AG04449 (cell line): ENCODE data around the gene SCFD2.

Source experiments
- CTCF ChIA-PET: fragments of 350-600 bp; formaldehyde crosslinking; extraction: SDS; loops from one replicate; lab custom pipeline; 2021; ENCODE audit warnings: antibody characterized with exemption; lab: Yijun Ruan, JAX
- POLR2A ChIA-PET: fragments of 400-600, 350-600 bp; formaldehyde crosslinking; extraction: SDS; loops from one replicate; lab custom pipeline; 2020; ENCODE audit warnings: antibody characterized with exemption, inconsistent platforms; lab: Yijun Ruan, JAX
- DNase-seq: peaks from one replicate; pipeline ENCODE4 v3.0.0-alpha.2; 2010; ENCODE audit warnings: low read depth, low spot score
- H3K4me3 ChIP-seq: 2 replicates; pipeline ENCODE4 v1.5.1; 2011; ENCODE audit warnings: low read depth, mild to moderate bottlenecking, control low read depth, low read length
- TF ChIP-seq, protein P1 (sequence below): IDR thresholded peaks from one replicate; pipeline ENCODE4 v1.5.1; 2011; ENCODE audit warnings: mild to moderate bottlenecking, moderate library complexity, low read length, control low read depth, inconsistent platforms; ENCODE audit not compliant: insufficient read depth; ENCODE audit errors: missing control alignments

The SCFD2 gene

DNA sequence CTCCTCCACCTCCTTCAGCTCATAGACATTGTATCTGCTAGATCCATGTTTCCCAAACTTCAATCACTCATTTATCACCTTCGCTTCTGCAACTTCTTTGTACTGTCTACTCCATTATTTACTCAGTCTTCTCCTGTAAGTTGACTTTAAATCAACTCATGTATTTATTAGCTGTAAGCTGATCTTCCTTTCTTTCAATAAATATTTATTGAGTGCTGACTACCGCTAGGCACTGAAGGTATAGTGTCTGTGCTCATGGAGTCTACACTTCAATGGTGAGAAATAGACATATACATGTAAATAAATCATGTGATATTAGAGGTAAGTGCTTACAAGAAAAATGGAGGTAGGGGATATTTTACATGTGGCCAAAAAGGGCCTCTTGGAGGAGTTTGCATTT, 429.1 kb downstream of the SCFD2 start:
- CTCF ChIA-PET = no interaction called here
- POLR2A ChIA-PET = no interaction called here
- TF ChIP-seq, protein P1, sequence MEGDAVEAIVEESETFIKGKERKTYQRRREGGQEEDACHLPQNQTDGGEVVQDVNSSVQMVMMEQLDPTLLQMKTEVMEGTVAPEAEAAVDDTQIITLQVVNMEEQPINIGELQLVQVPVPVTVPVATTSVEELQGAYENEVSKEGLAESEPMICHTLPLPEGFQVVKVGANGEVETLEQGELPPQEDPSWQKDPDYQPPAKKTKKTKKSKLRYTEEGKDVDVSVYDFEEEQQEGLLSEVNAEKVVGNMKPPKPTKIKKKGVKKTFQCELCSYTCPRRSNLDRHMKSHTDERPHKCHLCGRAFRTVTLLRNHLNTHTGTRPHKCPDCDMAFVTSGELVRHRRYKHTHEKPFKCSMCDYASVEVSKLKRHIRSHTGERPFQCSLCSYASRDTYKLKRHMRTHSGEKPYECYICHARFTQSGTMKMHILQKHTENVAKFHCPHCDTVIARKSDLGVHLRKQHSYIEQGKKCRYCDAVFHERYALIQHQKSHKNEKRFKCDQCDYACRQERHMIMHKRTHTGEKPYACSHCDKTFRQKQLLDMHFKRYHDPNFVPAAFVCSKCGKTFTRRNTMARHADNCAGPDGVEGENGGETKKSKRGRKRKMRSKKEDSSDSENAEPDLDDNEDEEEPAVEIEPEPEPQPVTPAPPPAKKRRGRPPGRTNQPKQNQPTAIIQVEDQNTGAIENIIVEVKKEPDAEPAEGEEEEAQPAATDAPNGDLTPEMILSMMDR = no peak

DNA sequence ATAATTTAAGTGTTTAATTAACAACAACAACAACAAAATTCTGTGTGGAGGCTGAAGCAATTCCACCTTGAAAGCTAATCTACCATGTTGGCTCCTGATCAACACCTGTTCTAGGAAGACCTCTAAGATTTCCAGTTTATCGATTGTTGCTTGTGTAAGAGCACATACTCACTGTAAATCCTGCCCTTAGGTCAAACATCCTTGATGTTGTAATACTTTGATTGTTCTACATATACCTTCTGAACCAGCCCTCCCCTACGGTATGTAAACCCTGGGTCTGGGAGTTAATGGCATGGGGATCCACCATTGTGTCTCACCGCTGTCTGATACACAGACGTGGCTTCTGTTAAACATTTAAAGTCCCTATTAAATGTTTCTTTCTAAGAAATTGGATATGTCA, 430.5 kb downstream of the SCFD2 start:
- CTCF ChIA-PET = no interaction called here
- no peak for DNase-seq
- POLR2A ChIA-PET = no interaction called here

More for the DNA sequence above, 429.1 kb downstream of the SCFD2 start:
- no peak overlapping the region for H3K4me3 ChIP-seq
- DNase-seq = no peak

DNA sequence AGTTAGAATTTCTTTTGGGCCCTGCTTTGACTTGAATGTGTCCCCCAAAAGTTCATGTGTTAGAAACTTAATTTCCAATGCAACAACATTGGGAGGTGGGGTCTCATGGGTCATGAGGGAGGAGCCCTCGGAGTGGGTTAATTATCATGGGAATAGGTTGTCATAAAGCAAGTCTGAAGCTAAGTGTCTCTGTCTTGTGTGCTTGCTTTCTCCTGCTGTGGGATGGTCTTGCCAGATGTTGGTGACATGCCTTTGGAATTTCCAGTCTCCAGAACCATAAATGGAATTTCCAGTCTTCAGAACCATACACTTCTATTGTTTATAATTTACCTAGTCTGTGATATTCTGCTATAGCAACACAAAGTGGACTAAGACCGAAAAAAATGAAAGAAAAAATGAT, 432.1 kb downstream of the SCFD2 start:
- ChIA-PET CTCF (interaction anchor here (1.5 kb wide), 2 partner anchors 9 to 22 kb away, joined by 3 to 5 read pairs; no protein-coding TSS in a partner anchor), POLR2A (no interaction called here)
- TF ChIP-seq, protein P1 = no peak

More for the DNA sequence above, 430.5 kb downstream of the SCFD2 start:
- H3K4me3 ChIP-seq = no peak overlapping the region
- TF ChIP-seq, protein P1 = no peak

DNA sequence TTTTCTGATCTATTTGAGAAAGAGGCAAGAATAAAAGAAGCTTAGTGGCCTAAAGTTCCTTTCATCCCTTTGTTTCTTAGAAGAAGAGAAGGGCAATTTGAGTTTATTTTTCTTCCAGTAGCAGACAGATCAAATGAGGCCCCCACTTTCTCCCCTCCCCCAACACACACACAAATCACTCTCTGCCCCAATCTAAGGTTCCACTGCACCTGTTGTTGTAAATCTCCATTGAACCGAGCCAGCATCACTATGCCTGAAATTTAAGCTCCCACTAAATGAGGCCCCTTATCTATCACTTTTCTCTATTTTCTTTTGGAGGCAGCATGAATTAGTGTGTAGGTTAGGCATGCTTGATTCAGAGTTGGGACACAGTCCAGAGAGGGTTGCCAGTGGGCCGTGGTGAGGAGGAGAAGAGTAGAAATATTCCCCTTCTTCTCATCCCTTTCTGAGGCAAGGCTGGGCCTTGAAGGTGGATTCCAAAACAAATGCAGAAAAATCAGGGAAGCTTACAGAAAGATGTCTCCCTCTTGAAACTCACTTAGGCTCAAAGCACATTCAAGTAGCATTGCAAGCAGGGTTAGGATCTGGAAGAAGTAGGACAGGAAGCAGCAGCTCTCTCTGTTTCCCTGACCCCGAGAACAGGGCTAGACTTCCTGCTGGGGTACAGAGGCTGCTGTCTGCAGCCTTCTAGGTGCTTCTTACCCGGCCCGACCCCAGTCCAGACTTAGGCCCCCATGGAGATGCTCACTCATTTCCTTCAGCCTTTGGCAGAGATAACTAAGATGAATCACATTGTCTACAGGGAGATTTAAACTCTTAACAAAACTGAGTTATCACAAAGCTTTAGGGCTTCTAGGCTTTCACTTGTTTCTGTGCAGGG, 433.0 kb downstream of the SCFD2 start:
- CTCF ChIA-PET = interaction anchor here (0.7 to 1.6 kb wide), 4 partner anchors 10 to 25 kb away, joined by 3 to 5 read pairs (median 4); no protein-coding TSS in a partner anchor
- no peak overlapping the region for H3K4me3 ChIP-seq
- POLR2A ChIA-PET = no interaction called here
- TF ChIP-seq, protein P1 = no peak
- DNase-seq = no peak

More for the DNA sequence above, 432.1 kb downstream of the SCFD2 start:
- H3K4me3 ChIP-seq = no peak overlapping the region
- no peak for DNase-seq

DNA sequence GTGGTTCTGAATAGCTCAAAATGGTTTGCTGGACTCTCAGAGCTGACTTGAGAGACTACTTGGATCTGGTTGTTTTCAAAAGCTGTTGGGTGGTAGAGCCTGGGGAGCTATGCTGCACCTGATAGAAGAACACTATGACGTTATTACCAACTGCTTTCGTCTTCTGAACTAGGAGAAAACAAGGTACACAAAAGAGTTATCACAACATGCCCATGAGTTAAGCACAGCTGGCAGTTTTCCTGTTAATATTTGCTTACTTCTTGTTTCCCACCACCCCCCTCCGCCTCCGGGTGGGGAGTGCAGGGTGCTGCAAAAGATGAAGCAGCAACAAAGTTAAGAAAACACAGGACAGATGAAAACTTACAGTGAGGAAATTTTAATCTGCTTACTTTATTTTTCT, 434.6 kb downstream of the SCFD2 start:
- ChIA-PET POLR2A (no interaction called here), CTCF (no interaction called here)
- DNase-seq = no peak
- TF ChIP-seq, protein P1 = no peak
- no peak overlapping the region for H3K4me3 ChIP-seq

DNA sequence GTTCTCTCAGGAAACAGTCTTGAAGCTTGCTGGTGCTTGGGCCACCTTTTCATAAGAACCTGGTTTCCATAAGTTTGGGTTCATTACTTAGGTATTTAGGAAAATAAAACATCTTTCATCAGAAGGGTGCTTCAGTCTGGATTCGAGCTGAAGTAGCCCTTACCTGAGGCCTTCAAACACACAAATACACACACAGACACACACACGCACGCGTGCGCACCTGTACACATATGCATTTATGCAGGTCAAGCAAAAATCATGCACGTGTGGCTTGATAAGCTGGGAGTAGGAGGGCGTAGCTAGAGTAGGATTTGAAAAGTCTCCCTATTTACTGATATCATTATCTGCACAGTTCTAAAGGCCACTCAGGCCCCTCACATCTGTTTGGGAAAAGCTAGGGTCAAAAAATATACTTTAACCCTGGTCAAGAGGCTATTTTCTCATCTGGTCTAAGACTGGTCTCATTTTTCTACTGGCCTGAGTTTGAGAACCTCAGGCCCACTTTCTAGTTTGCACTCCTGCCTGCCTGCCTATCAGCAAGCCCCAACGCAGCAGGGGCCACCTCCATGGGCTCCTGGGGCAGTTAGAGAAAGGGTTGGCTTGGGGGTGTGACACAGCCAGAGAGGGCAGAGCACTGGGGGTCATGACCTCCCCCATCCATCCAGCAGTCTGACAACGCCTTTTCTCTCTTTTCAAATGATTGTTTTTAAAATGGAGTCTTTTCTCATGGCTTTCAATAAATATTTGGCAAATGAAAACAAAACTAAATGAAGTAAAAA, 439.5 kb downstream of the SCFD2 start:
- DNase-seq = no peak
- ChIA-PET POLR2A (no interaction called here), CTCF (interaction anchor here (1.0 to 2.1 kb wide), 2 partner anchors 12 to 15 kb away, joined by 3 to 7 read pairs; no protein-coding TSS in a partner anchor)
- H3K4me3 ChIP-seq = no peak overlapping the region
- TF ChIP-seq, protein P1 = no peak
